Keratinocyte (primary cell): ENCODE data around the gene ARHGAP10. TPM values are rescaled to one million over a fixed set of nuclear protein-coding genes. Genes with fewer than 3 reads are reported as not detected.

ENCODE experiments used
- DNase-seq: peaks from one replicate; pipeline ENCODE4 v3.0.0-alpha.2; 2011; ENCODE audit warnings: low read depth, missing footprints, low spot score
- FAIRE-seq: peaks from 2 replicates; lab custom pipeline; 2011; peaks lifted over from hg19 to GRCh38; lab: Jason Lieb, UNC
- H2AFZ ChIP-seq: 2 replicates; pipeline ENCODE4 v1.6.0; 2012; ENCODE audit warnings: low read length, control low read depth, inconsistent platforms; ENCODE audit not compliant: control insufficient read depth
- H3K27ac ChIP-seq: 2 replicates; pipeline ENCODE4 v1.5.1; 2011; ENCODE audit warnings: low read length; ENCODE audit not compliant: control insufficient read depth, insufficient read depth
- H3K27me3 ChIP-seq: 3 replicates; pipeline ENCODE4 v1.6.0; 2011; ENCODE audit warnings: low read length; ENCODE audit not compliant: control insufficient read depth, insufficient read depth; ENCODE audit errors: extremely low read depth
- H3K36me3 ChIP-seq, 2 experiments: 2 replicates in 1 of 2; 3 replicates in 1 of 2; pipeline ENCODE4 v1.5.1; 2011; ENCODE audit warnings: low read length in 2 of 2, mild to moderate bottlenecking in 1 of 2; ENCODE audit not compliant: control insufficient read depth in 2 of 2, insufficient read depth in 2 of 2; ENCODE audit errors: extremely low read depth in 1 of 2
- H3K4me1 ChIP-seq: 3 replicates; pipeline ENCODE4 v1.5.1; 2011; ENCODE audit warnings: low read length; ENCODE audit not compliant: control insufficient read depth, insufficient read depth; ENCODE audit errors: extremely low read depth
- H3K4me2 ChIP-seq: 3 replicates; pipeline ENCODE4 v1.6.0; 2011; ENCODE audit warnings: low read depth, low read length; ENCODE audit not compliant: control insufficient read depth, insufficient read depth; ENCODE audit errors: extremely low read depth
- H3K4me3 ChIP-seq, 3 experiments: fragments of 200-600 bp in 1 of 3; sonication (generic) in 1 of 3; 2 replicates in 2 of 3; 3 replicates in 1 of 3; pipeline ENCODE4 v1.5.1; 2011 to 2016; ENCODE audit warnings: low read length in 3 of 3, mild to moderate bottlenecking in 3 of 3, control low read depth in 2 of 3, inconsistent platforms in 1 of 3, low read depth in 1 of 3, mixed read lengths in 1 of 3, mixed run types in 1 of 3, moderate library complexity in 1 of 3; ENCODE audit not compliant: control insufficient read depth in 2 of 3, insufficient read depth in 2 of 3; ENCODE audit errors: extremely low read depth in 1 of 3
- H3K79me2 ChIP-seq: 2 replicates; pipeline ENCODE4 v1.6.0; 2012; ENCODE audit warnings: low read length; ENCODE audit not compliant: control insufficient read depth, insufficient read depth
- H3K9ac ChIP-seq: 3 replicates; pipeline ENCODE4 v1.6.0; 2011; ENCODE audit warnings: low read length; ENCODE audit not compliant: control insufficient read depth, insufficient read depth; ENCODE audit errors: extremely low read depth
- H3K9me1 ChIP-seq: 3 replicates; pipeline ENCODE4 v1.6.0; 2011; ENCODE audit warnings: low read length; ENCODE audit not compliant: control insufficient read depth, insufficient read depth; ENCODE audit errors: extremely low read depth
- H3K9me3 ChIP-seq: 2 replicates; pipeline ENCODE4 v1.5.1; 2012; ENCODE audit warnings: low read depth, low read length; ENCODE audit not compliant: control insufficient read depth
- H4K20me1 ChIP-seq: 3 replicates; pipeline ENCODE4 v1.6.0; 2011; ENCODE audit warnings: low read length; ENCODE audit not compliant: control insufficient read depth, insufficient read depth; ENCODE audit errors: extremely low read depth
- EZH2 ChIP-seq: IDR thresholded peaks from one replicate; pipeline ENCODE4 v1.6.1; 2012; ENCODE audit warnings: inconsistent platforms, mild to moderate bottlenecking, low read length, moderate library complexity
- dilution Hi-C: fragments of 300-500 bp; cut with MboI; formaldehyde crosslinking; loops from one replicate; pipeline ENCODE4 v1.7.0; 2020; ENCODE audit warnings: low sequenced_read_pairs; ENCODE audit not compliant: extremely low pct_ligation_motif_present
- polyA plus RNA-seq, 5 experiments: library from polyadenylated mRNA; depleted of rRNA in 3 of 5; stranded (reverse) in 3 of 5; stranded (forward) in 1 of 5; unstranded in 1 of 5; fragments of >200 nt; gene quantifications; 1 replicate in 1 of 5; 2 replicates in 3 of 5; 3 replicates in 1 of 5; pipeline versions ENCODE4 v1.2.1 to v1.2.3, GENCODE V29; 2011 to 2012; ENCODE audit warnings: missing spikeins in 2 of 5, low read depth in 1 of 5, low replicate concordance in 1 of 5
- TF ChIP-seq, protein P1 (sequence below), 3 experiments: IDR thresholded peaks in 1 of 3; conservative IDR thresholded peaks in 1 of 3; optimal IDR thresholded peaks in 1 of 3; 2 replicates in 2 of 3; 3 replicates in 1 of 3; pipeline versions ENCODE3 to v1.5.1; 2011; ENCODE audit warnings: low read length in 3 of 3, mild to moderate bottlenecking in 3 of 3, moderate library complexity in 2 of 3, control low read depth in 1 of 3, inconsistent platforms in 1 of 3; ENCODE audit not compliant: insufficient read depth in 2 of 3; ENCODE audit errors: extremely low read depth in 1 of 3

The ARHGAP10 gene
- polyA plus RNA-seq, 1 donor (not counting 4 experiments of a cell fraction or from before 2014, with no cell fraction given): 18.7 TPM

DNA sequence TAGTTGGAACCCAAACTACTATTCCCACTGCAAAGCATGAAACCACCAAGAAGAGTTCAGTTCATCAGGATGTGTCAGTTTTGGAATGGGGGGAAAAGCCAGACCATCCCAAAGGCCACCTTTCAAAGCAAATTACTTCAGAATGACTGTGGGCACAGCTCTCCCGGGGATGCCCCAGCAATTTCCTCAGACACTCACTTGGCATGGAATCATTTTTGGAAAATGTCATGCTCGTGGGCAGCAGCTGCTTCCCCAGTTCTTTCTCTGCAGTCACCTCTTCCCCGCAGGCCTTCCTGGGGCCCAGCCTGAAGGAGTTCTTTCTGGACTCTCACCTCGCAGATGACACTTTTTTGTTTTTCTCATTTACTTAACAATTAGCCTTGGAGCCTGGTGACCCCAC is 360.0 kb downstream of the ARHGAP10 start:
- Histone ChIP-seq H3K79me2 (no peaks in the 10 kb centered on the region), H2AFZ (no peak overlapping the region), H3K4me2 (no peak overlapping the region), H3K27ac (no peak overlapping the region), H3K36me3 (no peaks in the 10 kb centered on the region), H3K27me3 (no peaks in the 10 kb centered on the region), H3K4me3 (no peak overlapping the region), H3K9me3 (no peaks in the 10 kb centered on the region), H3K9ac (no peak overlapping the region), H4K20me1 (no peaks in the 10 kb centered on the region), H3K4me1 (no peaks in the 10 kb centered on the region), H3K9me1 (no peaks in the 10 kb centered on the region)
- TF ChIP-seq EZH2: no peak
- TF ChIP-seq, protein P1, sequence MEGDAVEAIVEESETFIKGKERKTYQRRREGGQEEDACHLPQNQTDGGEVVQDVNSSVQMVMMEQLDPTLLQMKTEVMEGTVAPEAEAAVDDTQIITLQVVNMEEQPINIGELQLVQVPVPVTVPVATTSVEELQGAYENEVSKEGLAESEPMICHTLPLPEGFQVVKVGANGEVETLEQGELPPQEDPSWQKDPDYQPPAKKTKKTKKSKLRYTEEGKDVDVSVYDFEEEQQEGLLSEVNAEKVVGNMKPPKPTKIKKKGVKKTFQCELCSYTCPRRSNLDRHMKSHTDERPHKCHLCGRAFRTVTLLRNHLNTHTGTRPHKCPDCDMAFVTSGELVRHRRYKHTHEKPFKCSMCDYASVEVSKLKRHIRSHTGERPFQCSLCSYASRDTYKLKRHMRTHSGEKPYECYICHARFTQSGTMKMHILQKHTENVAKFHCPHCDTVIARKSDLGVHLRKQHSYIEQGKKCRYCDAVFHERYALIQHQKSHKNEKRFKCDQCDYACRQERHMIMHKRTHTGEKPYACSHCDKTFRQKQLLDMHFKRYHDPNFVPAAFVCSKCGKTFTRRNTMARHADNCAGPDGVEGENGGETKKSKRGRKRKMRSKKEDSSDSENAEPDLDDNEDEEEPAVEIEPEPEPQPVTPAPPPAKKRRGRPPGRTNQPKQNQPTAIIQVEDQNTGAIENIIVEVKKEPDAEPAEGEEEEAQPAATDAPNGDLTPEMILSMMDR (optimal IDR thresholded peaks at IDR 0.05 in 1 of 3, IDR thresholded peaks at IDR 0.05 in 1 of 3, conservative IDR thresholded peaks at IDR 0.05 in 1 of 3; ENCODE audit: extremely low read depth in 1 of 3, insufficient read depth in 2 of 3, low read length in 3 of 3): no peak
- FAIRE-seq (no peak), DNase-seq (no peak)
- dilution Hi-C loops: no loop called here

DNA sequence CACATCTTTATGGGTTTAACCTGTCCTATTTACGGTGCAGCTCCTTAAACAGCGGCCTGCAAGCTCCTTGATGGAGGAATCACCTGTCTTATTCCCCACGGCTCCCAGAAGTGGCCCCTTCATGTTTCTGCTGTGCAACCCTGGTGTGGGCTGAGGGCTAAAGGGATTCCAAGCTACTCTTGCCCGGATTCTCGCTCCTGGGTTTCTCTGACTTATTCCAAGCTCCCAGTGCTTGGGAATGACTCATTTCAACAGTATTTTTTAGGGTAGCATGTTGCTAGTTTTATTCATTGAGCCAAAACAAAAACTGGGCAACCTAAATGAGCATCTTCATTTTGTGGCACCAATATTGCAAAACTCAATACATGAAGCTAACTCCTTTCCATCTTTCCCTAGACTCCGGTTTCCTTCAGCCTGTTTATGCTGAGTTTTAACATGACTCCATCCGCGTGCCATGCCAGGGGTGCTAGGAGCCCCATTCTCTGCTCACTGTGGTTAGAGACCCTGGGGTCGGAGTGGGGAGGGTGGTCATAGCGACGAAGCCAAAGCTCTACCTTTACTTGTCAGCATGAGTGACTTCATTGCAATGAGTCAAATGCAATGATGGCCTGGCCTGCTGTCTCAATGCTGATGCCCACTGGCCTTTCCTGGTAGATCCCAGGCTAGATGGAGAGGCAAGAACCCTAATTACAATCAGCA is 360.6 kb downstream of the ARHGAP10 start:
- Histone ChIP-seq H3K9me3 (no peaks in the 10 kb centered on the region), H3K9ac (no peak overlapping the region), H3K36me3 (no peaks in the 10 kb centered on the region), H3K4me2 (no peak overlapping the region), H3K4me3 (no peak overlapping the region), H3K79me2 (no peaks in the 10 kb centered on the region), H3K9me1 (no peaks in the 10 kb centered on the region), H2AFZ (no peak overlapping the region), H3K4me1 (no peaks in the 10 kb centered on the region), H4K20me1 (no peaks in the 10 kb centered on the region), H3K27ac (no peak overlapping the region), H3K27me3 (no peaks in the 10 kb centered on the region)
- FAIRE-seq (no peak), DNase-seq (no peak)
- dilution Hi-C loops: no loop called here
- TF ChIP-seq, protein P1 (optimal IDR thresholded peaks at IDR 0.05 in 1 of 3, IDR thresholded peaks at IDR 0.05 in 1 of 3, conservative IDR thresholded peaks at IDR 0.05 in 1 of 3; ENCODE audit: extremely low read depth in 1 of 3, insufficient read depth in 2 of 3, low read length in 3 of 3): no peak
- no peak for TF ChIP-seq EZH2
